ENCODE measurements around the gene TUT4. TPM values are rescaled to one million over a fixed set of nuclear protein-coding genes. Genes with fewer than 3 reads are reported as not detected.
A peak's percentile ranks its signal among the peaks of the same experiment; 100 is the strongest.

Gene TUT4
- total RNA-seq, 1 donor from 2014 or later, result 52.1 TPM

- Histone ChIP-seq H3K4me3 (peak overlapping the region; percentile 86), H3K9me3 (no peaks in the 10 kb centered on the region), H3K4me1 (peaks cover 25% of the 10 kb centered on the region), H3K27me3 (ENCODE audit: low read depth) (no peaks in the 10 kb centered on the region), H3K27ac (no peak overlapping the region), H3K36me3 (peaks cover 13% of the 10 kb centered on the region)
- DNase-seq (no peak), ATAC-seq (no peak)
- TF ChIP-seq CTCF (IDR thresholded peaks at IDR 0.05), result no peak
- intact Hi-C loops (cut with DNase I), result no loop called here
Measured at GRCh38 chr1:52402860-52403240, 150.0 kb downstream of the TUT4 start.

- peaks cover 11% of the 10 kb centered on the region for H3K4me1 ChIP-seq
- intact Hi-C loops (cut with DNase I), result no loop called here
Measured at GRCh38 chr1:52400131-52400530, 152.8 kb downstream of the TUT4 start.

GRCh38 chr1:52399629-52400028, 153.3 kb downstream of the TUT4 start:
- Histone ChIP-seq H3K9me3 (no peaks in the 10 kb centered on the region), H3K4me1 (peaks cover 9% of the 10 kb centered on the region), H3K27me3 (ENCODE audit: low read depth) (no peaks in the 10 kb centered on the region), H3K4me3 (no peak overlapping the region), H3K36me3 (no peaks in the 10 kb centered on the region), H3K27ac (no peak overlapping the region)
- DNase-seq (no peak), ATAC-seq (no peak)
- intact Hi-C loops (cut with DNase I), result no loop called here
- TF ChIP-seq CTCF (IDR thresholded peaks at IDR 0.05), result no peak

More at GRCh38 chr1:52400131-52400530, 152.8 kb downstream of the TUT4 start:
- Histone ChIP-seq H3K27ac (no peak overlapping the region), H3K27me3 (ENCODE audit: low read depth) (no peaks in the 10 kb centered on the region), H3K9me3 (no peaks in the 10 kb centered on the region), H3K4me3 (no peak overlapping the region), H3K36me3 (no peaks in the 10 kb centered on the region)
- TF ChIP-seq CTCF (IDR thresholded peaks at IDR 0.05), result no peak
- ATAC-seq (no peak), DNase-seq (no peak)

- TF ChIP-seq CTCF (IDR thresholded peaks at IDR 0.05), result no peak
- no peaks in the 10 kb centered on the region for H3K27me3 ChIP-seq (ENCODE audit: low read depth)
- no peak for DNase-seq
Measured at GRCh38 chr1:52393174-52393573, 159.7 kb downstream of the TUT4 start.

GRCh38 chr1:52386458-52386857, 166.4 kb downstream of the TUT4 start:
- ATAC-seq, result no peak
- intact Hi-C loops (cut with DNase I), result no loop called here
- Histone ChIP-seq H3K27ac (no peak overlapping the region), H3K9me3 (no peaks in the 10 kb centered on the region), H3K36me3 (no peaks in the 10 kb centered on the region), H3K27me3 (ENCODE audit: low read depth) (no peaks in the 10 kb centered on the region), H3K4me3 (no peak overlapping the region), H3K4me1 (no peaks in the 10 kb centered on the region)
- TF ChIP-seq CTCF (IDR thresholded peaks at IDR 0.05), result no peak
- DNase-seq, result no peak

More at GRCh38 chr1:52393174-52393573, 159.7 kb downstream of the TUT4 start:
- no peaks in the 10 kb centered on the region for H3K36me3 ChIP-seq
- H3K27ac ChIP-seq, result no peak overlapping the region
- intact Hi-C loops (cut with DNase I), result no loop called here
- no peak for ATAC-seq
- H3K9me3 ChIP-seq, result no peaks in the 10 kb centered on the region
- no peaks in the 10 kb centered on the region for H3K4me1 ChIP-seq
- no peak overlapping the region for H3K4me3 ChIP-seq

DNA sequence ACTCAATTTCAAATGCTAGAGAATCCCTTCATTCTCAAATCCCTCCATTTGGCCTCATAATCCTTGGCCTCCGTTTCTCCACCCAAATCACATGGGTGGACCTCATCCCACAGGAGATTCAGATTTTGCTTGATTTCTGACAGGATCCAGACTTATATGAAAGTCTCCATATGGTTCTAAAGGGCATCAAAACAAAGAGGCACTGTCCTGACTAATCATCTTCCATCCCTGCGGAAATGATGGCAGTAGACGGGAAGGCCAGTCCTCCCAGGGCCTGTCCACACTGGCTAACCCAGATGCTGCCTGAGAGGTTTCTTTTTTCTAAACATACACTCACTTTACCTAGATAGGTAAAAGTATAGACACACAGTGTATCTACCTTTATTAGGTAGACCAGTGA, 167.5 kb downstream of the TUT4 start:
- intact Hi-C loops (cut with DNase I), result no loop called here
- Histone ChIP-seq H3K9me3 (no peaks in the 10 kb centered on the region), H3K4me3 (no peak overlapping the region), H3K4me1 (no peaks in the 10 kb centered on the region), H3K36me3 (no peaks in the 10 kb centered on the region), H3K27me3 (ENCODE audit: low read depth) (no peaks in the 10 kb centered on the region), H3K27ac (no peak overlapping the region)
- DNase-seq (no peak), ATAC-seq (no peak)
- TF ChIP-seq CTCF (IDR thresholded peaks at IDR 0.05), result no peak

Measured in lower lobe of right lung (tissue), 2 donors.